NCI-H2227 (cell line): ENCODE results near the gene ENTPD1.
"Not testable (repeated sequence)": the region's sequence is repeated elsewhere in the genome, so short reads cannot be mapped to it uniquely, and the experiment has no call there.

Experiments used
- DNase-seq: peaks from one replicate; lab custom pipeline; 2025; ENCODE audit not compliant: unreplicated experiment; lab: John Stamatoyannopoulos, UW

The ENTPD1 gene

DNA sequence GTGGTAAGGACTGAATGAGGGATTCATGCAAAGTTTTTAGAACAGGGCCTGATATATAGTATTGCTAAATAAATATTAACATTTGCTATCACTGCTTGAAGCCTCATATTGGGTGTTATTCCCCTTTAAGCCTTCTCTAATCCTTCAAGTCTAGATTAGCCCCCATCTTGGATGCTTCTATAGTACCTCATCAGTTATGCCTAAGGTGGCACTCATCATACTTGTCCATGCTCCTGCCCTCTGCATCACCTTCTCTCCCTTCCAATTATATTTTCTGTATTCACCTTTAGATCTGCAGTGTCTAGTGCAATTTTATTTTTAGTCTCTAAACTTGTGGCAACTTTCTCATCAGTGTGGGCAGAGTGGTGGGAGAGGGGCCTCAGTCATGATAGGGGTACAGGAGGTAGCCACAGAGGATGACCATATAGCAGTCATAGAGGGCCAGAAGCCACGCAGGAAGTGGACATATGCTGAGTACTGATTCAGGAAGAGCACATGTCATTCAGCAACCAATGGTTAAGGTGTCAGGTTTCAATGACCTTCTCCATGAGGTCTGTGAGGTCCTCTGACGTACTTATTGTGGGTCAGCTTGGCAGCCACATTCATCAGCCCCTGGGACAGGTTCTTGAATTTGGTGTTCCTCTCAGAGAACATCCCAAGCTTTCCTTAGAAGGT lies 2.5 kb downstream of the ENTPD1 start:
- DNase-seq: no peak

DNA sequence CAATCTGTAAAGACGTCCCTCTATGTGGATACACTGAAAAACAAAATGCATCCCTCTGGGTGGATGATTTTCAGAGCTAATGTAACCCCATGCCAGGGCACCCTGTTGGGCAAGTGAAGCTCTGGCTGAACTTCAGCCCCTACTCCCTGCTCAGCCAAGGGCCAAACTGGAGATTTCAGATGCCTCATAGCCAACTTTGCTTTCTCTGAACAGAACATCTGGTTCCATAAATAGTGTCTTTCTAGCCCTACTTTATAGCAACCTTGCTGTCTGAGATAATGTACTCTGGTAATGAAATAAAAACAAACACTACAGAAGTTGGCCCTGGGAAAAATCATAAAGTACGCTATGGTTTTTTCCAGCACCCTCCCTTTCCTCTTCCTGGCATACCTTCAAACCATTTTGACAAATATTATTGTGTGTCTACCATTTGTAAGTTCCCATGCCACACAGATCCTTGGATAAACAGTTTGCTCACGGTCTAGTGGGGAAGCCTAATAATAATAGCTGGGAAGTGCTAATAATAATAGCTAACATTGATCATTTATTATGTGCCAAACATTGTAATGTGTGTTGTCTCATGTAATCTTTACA lies 3.4 kb downstream of the ENTPD1 start:
- DNase-seq: no peak

DNA sequence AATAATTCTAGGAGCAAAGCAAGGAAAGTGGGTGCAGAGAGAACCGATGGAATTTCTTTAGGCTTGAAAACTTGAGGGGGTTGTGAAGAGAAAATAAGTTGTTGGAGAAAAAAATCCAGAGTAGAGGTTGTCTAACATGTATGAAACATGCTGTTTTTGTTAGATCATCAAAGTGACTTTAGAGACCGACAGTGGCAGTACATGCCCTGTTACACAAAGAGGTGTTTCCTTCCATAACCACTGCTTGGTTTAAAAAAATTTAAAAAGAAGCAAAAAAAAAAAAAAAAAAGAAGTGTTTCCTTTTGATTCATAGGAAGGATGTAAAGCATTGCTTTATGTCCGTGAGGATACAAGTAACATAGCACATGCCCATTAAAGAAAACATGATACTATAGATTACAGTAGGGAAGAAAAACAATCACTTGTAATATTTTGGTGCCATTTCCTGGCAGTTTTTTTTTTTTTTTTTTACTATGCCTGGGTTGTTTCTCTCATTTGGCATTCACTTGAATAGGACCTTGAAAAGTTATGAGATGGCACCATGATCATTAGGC lies 6.1 kb downstream of the ENTPD1 start:
- no peak for DNase-seq

DNA sequence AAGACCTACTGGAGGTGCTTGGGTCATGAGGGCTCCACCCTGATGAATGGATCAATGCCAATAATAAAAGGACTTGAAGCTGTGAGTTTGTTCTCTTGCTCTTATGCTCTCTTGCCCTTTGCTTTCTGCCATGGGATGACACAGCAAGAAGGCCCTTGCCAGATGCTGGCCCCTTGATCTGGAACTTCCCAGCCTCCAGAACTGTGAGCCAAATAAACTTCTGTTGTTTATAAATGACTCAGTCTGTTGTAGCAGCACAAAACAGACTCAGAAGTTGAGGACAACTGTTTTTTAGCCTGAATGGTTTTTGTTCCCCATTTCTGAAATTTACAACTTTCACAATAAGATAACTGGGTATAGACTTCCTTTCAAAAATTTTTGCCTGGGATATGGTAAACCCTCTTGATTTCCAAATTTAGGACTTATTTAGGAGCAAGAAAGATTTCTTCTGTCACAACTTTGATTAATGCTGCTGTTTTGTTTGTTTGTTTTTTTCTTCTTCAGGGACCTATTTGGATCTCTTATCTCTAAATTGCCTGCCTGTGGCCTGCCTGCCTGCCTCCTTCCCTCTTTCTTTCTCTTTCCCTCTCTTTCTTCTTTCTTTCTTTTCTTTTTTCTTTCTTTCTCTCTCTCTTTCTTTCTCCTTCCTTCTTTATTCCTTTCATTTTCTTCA lies 12.1 kb downstream of the ENTPD1 start:
- DNase-seq: no peak

DNA sequence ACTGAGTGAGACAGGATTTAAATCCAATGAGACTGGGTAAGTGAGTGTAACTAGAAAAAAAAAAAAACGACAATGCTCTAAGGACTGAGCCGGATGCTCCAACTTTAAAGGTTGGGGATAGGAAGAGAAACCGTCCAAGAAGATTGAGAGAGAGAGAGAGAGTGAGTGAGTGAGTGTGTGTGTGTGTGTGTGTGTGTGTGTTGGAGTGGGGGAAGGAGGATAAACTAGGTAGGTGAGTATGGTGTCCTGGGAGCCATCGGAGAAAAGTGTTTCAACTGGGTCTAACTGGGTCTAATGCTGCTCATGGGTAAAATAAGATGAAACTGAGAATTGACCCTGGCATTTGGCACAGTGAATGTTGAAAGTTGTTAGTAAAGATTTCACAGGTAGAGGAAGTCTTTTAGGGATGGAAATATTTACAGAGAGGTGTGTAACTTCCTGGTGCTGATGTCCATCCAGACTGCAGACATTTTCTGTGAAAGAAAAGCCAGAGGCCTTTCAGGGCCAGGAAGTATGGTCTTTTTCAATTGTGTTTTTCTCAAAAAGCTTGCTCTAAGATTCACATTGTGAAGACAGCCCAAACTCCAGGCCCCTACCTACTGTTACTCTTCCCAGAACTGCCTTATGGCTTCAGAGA lies 14.2 kb downstream of the ENTPD1 start:
- DNase-seq: no peak

DNA sequence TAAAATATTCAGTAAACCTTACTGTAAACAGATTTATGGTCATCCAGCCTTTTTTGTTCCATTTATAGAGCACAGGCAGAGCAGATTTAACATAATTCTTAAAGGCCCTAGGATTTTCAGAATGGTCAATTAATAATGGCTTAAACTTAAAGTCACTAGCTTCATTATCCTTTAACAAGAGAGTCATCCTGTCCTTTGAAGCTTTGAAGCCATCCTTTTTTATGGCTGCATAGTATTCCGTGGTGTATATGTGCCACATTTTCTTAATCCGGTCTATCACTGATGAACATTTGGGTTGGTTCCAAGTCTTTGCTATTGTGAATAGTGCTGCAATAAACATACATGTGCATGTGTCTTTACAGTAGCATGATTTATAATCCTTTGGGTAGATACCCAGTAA lies 17.5 kb downstream of the ENTPD1 start:
- not testable (repeated sequence) for DNase-seq

DNA sequence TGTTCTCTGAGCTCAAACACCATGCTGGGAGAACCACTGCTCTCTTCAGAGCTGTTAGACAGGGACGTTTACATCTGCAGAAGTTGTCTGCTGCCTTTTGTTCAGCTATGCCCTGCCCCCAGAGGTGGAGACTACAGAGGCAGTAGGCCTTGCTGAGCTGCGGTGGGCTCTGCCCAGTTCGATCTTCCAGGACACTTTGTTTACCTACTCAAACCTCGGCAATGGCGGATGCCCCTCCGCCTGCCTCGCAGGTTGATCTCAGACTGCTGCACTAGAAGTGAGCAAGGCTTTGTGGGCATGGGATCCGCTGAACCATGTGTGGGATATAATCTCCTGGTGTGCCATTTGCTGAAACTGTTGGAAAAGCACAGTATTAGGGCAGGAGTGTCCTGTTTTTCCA lies 21.7 kb downstream of the ENTPD1 start:
- not testable (repeated sequence) for DNase-seq

DNA sequence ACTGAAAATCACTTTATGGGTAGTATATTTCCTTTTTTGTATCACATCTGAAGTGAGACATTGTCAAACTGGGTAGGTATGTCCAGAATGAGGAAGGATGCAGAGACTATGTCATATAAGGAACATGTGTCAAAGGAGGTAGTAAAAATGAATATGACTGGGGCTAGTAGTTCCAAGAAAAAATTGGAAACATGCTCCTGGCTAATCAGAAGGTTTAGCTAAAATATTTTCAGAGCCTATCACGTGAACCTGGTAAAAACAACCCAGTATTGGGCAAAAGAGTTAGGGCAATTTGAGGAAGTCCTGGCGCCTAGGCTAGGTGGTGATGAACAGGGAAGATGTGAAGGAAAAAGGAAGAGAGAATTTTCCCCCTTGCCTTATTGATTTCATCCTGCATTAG lies 26.4 kb downstream of the ENTPD1 start:
- no peak for DNase-seq

DNA sequence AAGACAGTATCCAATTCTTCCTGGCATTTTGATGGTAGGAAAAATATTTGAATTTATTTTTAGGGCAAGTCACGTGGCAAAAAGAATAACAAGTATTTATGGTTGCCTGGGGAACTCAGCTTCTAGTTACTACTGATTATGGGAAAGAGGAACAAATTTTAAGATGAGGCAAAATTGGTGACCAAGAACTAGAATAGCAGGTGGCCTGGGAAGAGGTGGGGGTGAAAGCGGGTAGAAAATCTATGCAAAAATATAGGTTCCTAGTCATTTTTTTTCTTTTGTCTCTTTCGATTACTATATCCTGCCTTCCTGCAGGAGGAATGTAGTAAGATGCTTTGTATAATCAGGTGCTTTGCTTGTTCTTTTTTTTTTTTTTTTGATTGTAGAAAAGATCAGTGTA lies 27.8 kb downstream of the ENTPD1 start:
- no peak for DNase-seq

DNA sequence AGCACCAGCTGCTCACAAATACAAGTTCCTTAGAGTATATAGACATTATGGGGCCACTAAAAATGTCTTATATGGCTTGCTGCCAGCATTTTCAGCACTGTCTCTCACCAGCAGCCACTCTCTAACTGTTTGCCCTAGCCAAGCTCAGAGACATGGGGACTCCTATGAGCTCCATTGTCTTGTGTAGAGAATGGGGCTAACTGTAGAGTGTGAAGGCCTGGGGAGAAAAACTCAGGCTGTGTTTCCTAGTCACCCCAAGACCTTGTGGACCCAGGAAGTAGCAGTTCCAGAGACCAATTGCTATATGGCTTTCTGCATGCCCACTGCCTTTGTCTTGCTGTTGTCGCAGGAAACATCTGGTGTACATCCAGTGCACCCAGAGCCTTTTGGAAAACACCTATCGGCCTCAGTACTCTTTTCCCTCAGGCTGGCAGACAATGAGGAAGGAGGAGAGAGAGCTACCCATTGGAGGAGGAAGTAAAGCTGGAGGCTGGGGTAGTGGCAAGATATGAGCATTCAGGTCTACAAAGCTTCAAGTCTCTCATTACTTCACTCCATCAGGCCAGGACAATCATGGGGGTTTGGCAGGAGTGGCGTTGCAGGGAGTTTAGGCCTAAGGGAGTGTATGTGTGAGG lies 28.4 kb downstream of the ENTPD1 start:
- no peak for DNase-seq

DNA sequence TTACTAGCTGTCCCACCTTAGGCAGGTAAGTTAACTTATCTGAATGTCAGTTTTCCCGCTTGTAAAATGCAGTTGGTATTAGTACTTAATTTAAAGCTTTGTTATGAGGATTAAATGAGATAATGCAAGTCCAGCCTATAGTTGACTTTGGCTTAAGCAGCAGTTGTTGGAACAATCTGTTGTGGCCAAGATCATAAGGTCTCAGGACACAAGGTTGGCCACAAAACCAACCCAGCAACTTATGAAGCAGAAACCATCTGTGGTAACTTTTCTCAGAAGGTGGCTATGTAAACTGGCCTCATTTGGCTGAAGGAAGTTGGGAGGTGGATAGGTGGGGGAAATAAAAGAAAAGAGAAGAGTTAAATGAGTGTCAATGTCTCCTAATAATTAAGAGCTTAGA lies 29.4 kb downstream of the ENTPD1 start:
- no peak for DNase-seq

DNA sequence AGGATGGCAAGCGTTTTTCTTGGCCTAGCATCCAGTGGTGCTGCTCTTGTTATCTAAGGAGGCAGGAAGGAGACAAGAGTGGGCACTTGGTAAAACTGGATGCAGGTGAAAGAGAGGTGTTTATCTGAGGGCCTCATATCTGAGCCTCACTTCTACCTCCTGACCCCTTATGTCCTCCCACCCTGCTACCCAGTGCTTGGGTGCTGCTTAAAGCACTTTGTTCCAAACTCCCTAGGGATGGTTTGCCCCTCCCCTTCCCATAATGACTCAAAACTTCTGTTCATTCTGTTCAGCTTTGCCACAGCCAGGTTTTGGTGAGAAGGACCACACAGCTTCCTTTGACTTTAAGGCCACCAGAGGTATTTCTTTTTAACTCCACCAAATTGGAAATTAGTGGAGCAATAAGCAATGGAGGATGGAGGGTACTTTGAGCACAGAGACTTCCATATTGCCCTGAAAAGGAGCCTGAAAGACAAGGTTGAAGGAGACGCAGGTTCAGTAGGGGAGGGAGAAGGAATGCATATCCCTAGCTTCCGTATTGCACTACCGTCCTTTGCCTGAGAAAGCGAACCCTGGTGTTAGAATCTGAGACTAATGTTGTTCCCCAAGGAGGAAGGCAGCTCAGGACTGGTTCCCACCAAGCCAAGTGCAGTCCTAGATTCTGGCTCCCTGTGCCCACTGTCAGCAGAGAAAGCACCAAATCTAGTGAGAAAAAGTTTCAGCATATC lies 30.1 kb downstream of the ENTPD1 start:
- DNase-seq: no peak

DNA sequence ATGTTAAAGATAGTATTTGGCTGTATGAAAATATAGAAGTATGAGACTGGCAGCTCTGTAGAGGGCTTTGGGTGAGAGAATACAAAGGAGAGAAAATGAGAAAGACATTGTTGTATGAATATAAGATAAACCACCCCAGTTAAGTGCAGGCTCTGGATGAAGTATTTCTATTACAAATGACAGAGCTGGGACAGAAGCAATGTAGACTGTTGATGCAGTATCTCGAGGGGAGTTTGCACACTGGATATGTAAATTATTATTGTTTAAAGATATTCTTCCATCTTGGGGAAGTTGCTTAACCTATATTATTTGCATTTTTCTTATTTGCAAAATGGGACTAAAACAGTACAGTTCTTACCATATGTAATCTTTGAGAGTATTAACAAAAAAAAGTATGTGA lies 31.5 kb downstream of the ENTPD1 start:
- DNase-seq: no peak

DNA sequence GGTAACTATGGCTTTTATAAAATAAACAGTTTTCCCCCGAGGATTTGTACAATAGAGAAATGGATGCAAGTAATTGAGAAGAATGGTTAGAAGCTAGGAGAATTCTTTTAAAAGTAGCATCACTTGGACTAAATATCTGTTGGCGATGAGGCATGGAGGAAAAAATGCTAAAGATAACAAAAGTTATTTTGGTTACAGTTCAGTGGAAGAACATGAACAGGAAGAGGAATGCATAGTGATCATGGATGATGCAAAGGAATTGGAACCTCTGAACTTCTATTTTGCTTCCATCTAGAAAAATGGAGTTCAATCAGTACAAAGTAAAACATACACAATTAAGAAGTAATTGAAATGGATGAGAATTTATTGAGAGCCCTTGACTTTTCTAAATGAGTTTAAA lies 32.9 kb downstream of the ENTPD1 start:
- DNase-seq: no peak

DNA sequence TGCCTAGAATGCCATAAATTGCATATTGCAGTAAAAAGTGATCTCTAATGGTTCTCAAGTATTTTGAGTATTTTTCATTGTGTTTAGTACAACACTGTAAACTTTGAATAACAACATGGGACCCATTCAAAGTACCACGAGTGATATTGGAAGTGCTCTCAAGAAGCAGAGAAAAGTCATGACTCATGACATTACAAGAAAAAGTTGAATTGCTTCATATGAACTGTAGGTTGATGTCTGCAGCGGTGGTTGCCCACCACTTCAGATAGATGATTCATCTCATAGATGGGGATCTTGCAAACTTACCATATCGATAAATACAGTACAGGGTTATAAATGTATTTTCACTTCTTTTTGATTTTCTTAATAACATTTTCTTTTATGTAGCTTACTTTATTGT lies 33.9 kb downstream of the ENTPD1 start:
- no peak for DNase-seq

DNA sequence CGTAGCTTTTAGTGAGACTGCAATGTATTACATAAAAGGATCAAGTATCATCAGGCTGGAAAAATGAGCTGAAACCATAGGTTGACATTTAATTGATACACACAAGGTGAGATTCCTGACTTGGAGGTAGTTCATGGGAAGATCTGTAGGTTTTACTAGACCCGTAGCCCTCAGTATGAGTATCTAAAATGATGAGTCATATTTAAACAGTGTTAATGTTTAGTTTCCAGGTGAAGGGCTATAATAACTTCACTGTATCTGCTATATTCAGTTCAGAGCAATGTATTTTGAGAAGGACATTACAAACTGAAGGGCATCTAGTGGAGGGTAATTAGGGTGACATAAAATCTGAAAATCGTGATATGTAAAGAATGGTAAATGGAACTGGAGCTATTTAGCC lies 35.0 kb downstream of the ENTPD1 start:
- DNase-seq: no peak

DNA sequence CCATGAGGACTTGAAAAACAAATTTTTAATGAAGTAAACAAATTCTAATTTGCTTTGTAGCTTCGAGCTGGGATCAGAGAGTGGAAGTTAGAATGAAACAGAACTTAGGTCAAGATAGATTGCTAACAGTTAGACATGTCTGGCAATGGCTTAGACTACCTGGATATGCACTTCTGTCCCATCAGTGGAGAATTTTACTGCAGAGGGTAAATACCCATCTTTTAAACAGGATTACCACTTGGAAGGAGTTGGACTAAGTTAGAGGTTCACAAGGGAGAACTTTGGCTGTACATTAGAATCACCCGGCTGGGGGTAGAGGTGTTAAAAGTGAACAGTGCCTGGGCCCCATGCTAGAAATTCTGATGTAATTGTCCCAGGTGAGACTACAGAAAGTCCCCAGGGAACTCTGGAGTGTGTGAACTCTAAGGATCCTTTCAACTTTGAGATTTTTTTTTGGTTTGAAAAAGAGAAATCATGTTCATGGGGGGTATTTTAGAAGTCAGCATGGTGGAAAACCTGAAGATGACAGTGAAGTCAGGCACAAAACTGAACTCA lies 35.5 kb downstream of the ENTPD1 start:
- DNase-seq: no peak

DNA sequence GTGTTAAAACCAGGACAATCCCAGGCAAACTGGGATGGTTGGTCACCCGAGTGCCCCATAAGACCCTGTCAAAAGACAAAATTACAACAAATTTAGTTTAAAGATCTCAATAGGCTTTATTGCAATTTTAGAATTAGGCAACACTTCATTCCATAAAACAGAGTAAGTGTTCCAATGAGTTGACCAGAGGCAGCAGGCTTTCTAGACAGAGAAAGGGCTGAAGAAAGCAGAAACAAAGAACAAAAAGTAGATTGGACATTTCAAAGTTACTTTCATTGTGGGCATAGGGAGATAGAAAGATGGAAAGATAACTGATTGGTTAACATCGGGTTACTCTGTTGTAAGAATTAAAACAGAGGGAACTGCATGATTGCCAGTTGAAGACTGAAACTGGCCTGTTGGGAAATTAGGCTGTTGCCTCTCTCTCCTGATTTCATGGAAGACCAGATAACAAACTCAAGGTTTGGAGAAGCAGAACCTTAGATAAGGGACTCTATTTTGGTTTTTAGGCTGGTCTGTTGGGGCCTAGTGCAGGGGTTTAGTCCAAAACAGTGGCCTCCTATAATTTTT lies 36.3 kb downstream of the ENTPD1 start:
- DNase-seq: no peak

DNA sequence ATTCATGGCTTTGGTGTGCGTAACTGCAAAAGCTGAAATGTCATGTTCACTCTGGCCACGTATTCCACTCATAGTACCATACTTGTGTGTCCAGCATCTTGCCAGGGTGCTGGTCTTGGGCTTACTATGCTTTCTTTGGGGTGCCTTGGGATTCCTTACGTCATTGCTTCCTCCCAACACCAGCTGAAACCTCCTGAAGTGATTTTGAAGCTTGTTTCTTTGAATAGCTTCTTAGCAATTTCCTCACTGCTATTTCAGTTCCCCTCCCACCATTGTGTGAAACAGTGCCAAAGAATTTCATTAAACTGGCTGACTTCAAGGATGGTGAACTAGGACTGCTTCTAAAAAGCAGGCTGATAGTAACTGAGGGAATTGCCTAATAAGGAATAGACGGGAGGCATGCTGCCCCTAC lies 36.9 kb downstream of the ENTPD1 start:
- DNase-seq: no peak

DNA sequence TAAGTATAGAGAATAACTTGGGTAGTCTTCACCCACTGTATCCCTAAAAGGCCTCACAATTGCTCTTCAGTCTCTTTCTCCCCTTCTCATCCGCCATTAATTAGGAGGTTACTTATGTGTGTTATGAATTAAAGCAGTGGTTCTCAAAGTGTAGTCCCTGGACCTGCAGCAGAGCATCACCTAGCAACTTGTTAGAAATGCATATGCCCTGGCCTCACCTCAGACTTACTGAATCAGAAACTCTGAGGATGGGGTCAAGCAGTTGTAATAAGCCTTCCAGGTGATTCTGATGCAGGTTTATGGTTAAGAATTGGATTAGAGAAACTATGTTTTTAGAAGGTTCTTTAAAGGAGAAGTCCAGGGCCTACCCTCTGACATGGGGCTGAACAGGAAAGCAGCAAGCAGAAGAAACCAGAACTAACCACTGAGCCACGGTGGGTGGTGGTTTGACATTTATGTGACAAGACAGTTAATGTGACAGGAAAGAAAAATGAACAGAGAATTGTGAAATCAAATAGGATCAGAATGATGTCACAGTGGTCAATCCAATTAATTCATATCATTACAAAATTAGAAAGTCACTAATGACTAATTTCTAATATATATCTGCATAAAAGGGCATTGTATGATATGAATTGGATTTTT lies 37.6 kb downstream of the ENTPD1 start:
- DNase-seq: no peak
